Heart left ventricle (tissue), 13 donors: Measurements from ENCODE around the gene AFG3L2.

Source experiments
- POLR2A ChIP-seq, 2 donors: fragments of 450-650 bp; IDR thresholded peaks; one replicate each; pipeline ENCODE4 v1.6.1; 2017; ENCODE audit warnings: antibody characterized with exemption in 2 of 2, mild to moderate bottlenecking in 2 of 2, moderate library complexity in 2 of 2
- TF ChIP-seq, protein P1 (sequence below), 12 donors: fragments of 200-600 bp; sonication (generic) in 4 of 12; IDR thresholded peaks; one replicate each; pipeline versions ENCODE4 v1.5.0 to v1.8.0; 2018 to 2022; ENCODE audit warnings: antibody characterized with exemption in 12 of 12, mild to moderate bottlenecking in 5 of 12
- donor health status: ischemic (EF 13 %, LVEDD 7.1; RV severe dilation, severe dysfunction).
- donor health status: DM: no; HTN: yes; CAD: no.
- donor health status: DM: no; HTN: no; CAD: no.
- donor health status: ischemic (EF 25% LVEDD 6.9; RV normal size, moderate dysfunction).
- donor health status: ischemic (EF 25% LVEDD 5.7; RV mildly dilated, moderate dysfunction).
- donor health status: ischemic (EF 35%, LVEDD 5.7; RV mildly dilated, moderate dysfunction).
- donor health status: nonischemic (EF 11% LVEDD 7.7; RV severe dilation, severe dysfunction).
- donor health status: DM: yes; HTN: yes; CAD: no.
- donor health status: PGD.
- donor health status: ischemic (EF 29% LVEDD 5.4; RV normal size, mild dysfunction).
- donor health status: nonischemic (EF 23%, LVEDD 6.1; RV moderate dilation, normal function).

DNA sequence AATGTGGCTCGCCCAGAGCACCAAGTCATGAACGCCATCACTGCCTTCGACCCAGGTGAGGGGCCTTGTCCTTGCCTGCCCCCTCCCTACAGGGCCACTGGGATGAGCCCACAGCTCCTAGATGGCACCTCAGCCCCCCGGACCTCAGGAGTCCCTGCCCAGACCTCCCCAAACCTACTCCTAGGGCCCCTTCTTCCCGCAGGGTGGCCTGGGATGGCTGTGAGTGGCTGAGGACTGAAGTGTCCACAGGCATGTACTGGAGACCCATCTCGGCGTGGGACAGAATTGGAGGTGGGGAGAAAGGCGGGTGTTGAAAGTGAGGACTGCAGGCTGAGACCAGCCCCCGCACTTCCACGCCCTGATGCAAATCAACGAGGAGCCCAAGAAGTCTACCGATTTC is 71.8 kb downstream of the AFG3L2 start:
- no peak for TF ChIP-seq POLR2A (IDR thresholded peaks at IDR 0.05)
- TF ChIP-seq, protein P1, sequence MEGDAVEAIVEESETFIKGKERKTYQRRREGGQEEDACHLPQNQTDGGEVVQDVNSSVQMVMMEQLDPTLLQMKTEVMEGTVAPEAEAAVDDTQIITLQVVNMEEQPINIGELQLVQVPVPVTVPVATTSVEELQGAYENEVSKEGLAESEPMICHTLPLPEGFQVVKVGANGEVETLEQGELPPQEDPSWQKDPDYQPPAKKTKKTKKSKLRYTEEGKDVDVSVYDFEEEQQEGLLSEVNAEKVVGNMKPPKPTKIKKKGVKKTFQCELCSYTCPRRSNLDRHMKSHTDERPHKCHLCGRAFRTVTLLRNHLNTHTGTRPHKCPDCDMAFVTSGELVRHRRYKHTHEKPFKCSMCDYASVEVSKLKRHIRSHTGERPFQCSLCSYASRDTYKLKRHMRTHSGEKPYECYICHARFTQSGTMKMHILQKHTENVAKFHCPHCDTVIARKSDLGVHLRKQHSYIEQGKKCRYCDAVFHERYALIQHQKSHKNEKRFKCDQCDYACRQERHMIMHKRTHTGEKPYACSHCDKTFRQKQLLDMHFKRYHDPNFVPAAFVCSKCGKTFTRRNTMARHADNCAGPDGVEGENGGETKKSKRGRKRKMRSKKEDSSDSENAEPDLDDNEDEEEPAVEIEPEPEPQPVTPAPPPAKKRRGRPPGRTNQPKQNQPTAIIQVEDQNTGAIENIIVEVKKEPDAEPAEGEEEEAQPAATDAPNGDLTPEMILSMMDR (IDR thresholded peaks at IDR 0.05) = no peak
